Measurements from ENCODE around the gene CCT4. TPM values are rescaled to one million over a fixed set of nuclear protein-coding genes. Genes with fewer than 3 reads are reported as not detected.
A peak's percentile ranks its signal among the peaks of the same experiment; 100 is the strongest.
"Not testable (repeated sequence)": the region's sequence is repeated elsewhere in the genome, so short reads cannot be mapped to it uniquely, and the experiment has no call there.

Gene CCT4
- total and polyA plus RNA-seq, 4 experiments from 2014 or later, result 91.0 to 148 (median 118) TPM

GRCh38 chr2:61922714-61923113, 34.3 kb upstream of the CCT4 start:
- Histone ChIP-seq H3K27ac (ENCODE audit: low read depth, low read length) (no peak overlapping the region), H3K4me1 (ENCODE audit: insufficient read depth, low read length) (no peaks in the 10 kb centered on the region), H3K9me3 (ENCODE audit: control insufficient read depth in 1 of 2, low read length in 2 of 2) (no peaks in the 10 kb centered on the region), H3K4me3 (ENCODE audit: low read length in 2 of 2) (no peak overlapping the region), H3K27me3 (ENCODE audit: insufficient read depth, low read length) (no peaks in the 10 kb centered on the region), H3K36me3 (ENCODE audit: insufficient read depth, low read length) (no peaks in the 10 kb centered on the region)
- H3K27me3 Mint-ChIP-seq, result no peaks in the 10 kb centered on the region
- CTCF ChIA-PET (ENCODE audit: partially characterized antibody), result interaction anchor here (1.2 to 1.4 kb wide), 2 partner anchors 13 to 490 kb away, joined by 3 to 4 read pairs; no protein-coding TSS in a partner anchor
- H3K4me3 Mint-ChIP-seq, result no peak overlapping the region
- H3K27ac Mint-ChIP-seq, result peak overlapping the region in 1 of 7 donors; percentile 43
- no peaks in the 10 kb centered on the region for H3K4me1 Mint-ChIP-seq
- intact Hi-C loops (cut with micrococcal nuclease), result no loop called here
- H3K9me3 Mint-ChIP-seq, result no peaks in the 10 kb centered on the region
- POLR2A ChIA-PET (ENCODE audit: partially characterized antibody), result no interaction called here
- no peak for DNase-seq
- H3K36me3 Mint-ChIP-seq, result peaks cover 10 to 13% of the 10 kb centered on the region in 2 donors

- Mint-ChIP-seq H3K9me3 (no peaks in the 10 kb centered on the region), H3K4me3 (no peak overlapping the region), H3K36me3 (peaks cover 8 to 9% of the 10 kb centered on the region in 2 donors), H3K27ac (no peak overlapping the region), H3K4me1 (no peaks in the 10 kb centered on the region), H3K27me3 (no peaks in the 10 kb centered on the region)
- H3K27me3 ChIP-seq (ENCODE audit: insufficient read depth, low read length), result no peaks in the 10 kb centered on the region
- intact Hi-C loops (cut with micrococcal nuclease), result no loop called here
- no peak overlapping the region for H3K4me3 ChIP-seq (ENCODE audit: low read length in 2 of 2)
- no peaks in the 10 kb centered on the region for H3K36me3 ChIP-seq (ENCODE audit: insufficient read depth, low read length)
- POLR2A ChIA-PET (ENCODE audit: partially characterized antibody), result no interaction called here
- CTCF ChIA-PET (ENCODE audit: partially characterized antibody), result interaction anchor here (5.7 kb wide), 1 partner anchor 492 kb away, joined by 67 read pairs; no protein-coding TSS in a partner anchor
- H3K9me3 ChIP-seq (ENCODE audit: control insufficient read depth in 1 of 2, low read length in 2 of 2), result no peaks in the 10 kb centered on the region
- H3K4me1 ChIP-seq (ENCODE audit: insufficient read depth, low read length), result no peaks in the 10 kb centered on the region
- DNase-seq, result no peak
- no peak overlapping the region for H3K27ac ChIP-seq (ENCODE audit: low read depth, low read length)
Measured at GRCh38 chr2:61920548-61920947, 32.1 kb upstream of the CCT4 start.

GRCh38 chr2:61914794-61915193, 26.3 kb upstream of the CCT4 start:
- CTCF ChIA-PET (ENCODE audit: partially characterized antibody), result interaction anchor here (1.1 to 1.5 kb wide), 2 partner anchors 495 to 498 kb away, joined by 3 to 4 read pairs; no protein-coding TSS in a partner anchor
- H3K4me1 ChIP-seq (ENCODE audit: insufficient read depth, low read length); H3K27me3 ChIP-seq (ENCODE audit: insufficient read depth, low read length); H3K4me1 Mint-ChIP-seq; H3K9me3 ChIP-seq (ENCODE audit: control insufficient read depth in 1 of 2, low read length in 2 of 2); intact Hi-C loops (cut with micrococcal nuclease); H3K36me3 Mint-ChIP-seq; H3K4me3 ChIP-seq (ENCODE audit: low read length in 2 of 2); H3K27ac ChIP-seq (ENCODE audit: low read depth, low read length); DNase-seq; POLR2A ChIA-PET (ENCODE audit: partially characterized antibody); H3K9me3 Mint-ChIP-seq; H3K27me3 Mint-ChIP-seq; H3K36me3 ChIP-seq (ENCODE audit: insufficient read depth, low read length); H3K4me3 Mint-ChIP-seq: not testable (repeated sequence)
- peak overlapping the region in 1 of 7 donors; percentile 4 for H3K27ac Mint-ChIP-seq

GRCh38 chr2:61911510-61911909, 23.1 kb upstream of the CCT4 start:
- H3K36me3 Mint-ChIP-seq, result peaks cover 3 to 7% of the 10 kb centered on the region in 2 donors
- H3K27ac Mint-ChIP-seq, result peak overlapping the region in 1 of 7 donors; percentile 8
- Histone ChIP-seq H3K36me3 (ENCODE audit: insufficient read depth, low read length) (no peaks in the 10 kb centered on the region), H3K4me1 (ENCODE audit: insufficient read depth, low read length) (peaks cover 7% of the 10 kb centered on the region), H3K9me3 (ENCODE audit: control insufficient read depth in 1 of 2, low read length in 2 of 2) (no peaks in the 10 kb centered on the region), H3K4me3 (ENCODE audit: low read length in 2 of 2) (no peak overlapping the region), H3K27me3 (ENCODE audit: insufficient read depth, low read length) (no peaks in the 10 kb centered on the region), H3K27ac (ENCODE audit: low read depth, low read length) (no peak overlapping the region)
- intact Hi-C loops (cut with micrococcal nuclease), result no loop called here
- ChIA-PET CTCF (ENCODE audit: partially characterized antibody) (no interaction called here), POLR2A (ENCODE audit: partially characterized antibody) (no interaction called here)
- H3K4me3 Mint-ChIP-seq, result no peak overlapping the region
- H3K27me3 Mint-ChIP-seq, result no peaks in the 10 kb centered on the region
- no peak for DNase-seq
- peaks cover 9 to 29% (median 23%) of the 10 kb centered on the region in 4 donors for H3K4me1 Mint-ChIP-seq
- H3K9me3 Mint-ChIP-seq, result no peaks in the 10 kb centered on the region

- no peaks in the 10 kb centered on the region for H3K36me3 ChIP-seq (ENCODE audit: insufficient read depth, low read length)
- Mint-ChIP-seq H3K36me3 (peaks cover 3 to 8% of the 10 kb centered on the region in 2 donors), H3K27ac (no peak overlapping the region), H3K4me3 (no peak overlapping the region), H3K4me1 (peaks cover 11 to 37% (median 27%) of the 10 kb centered on the region in 4 donors), H3K9me3 (no peaks in the 10 kb centered on the region), H3K27me3 (no peaks in the 10 kb centered on the region)
- intact Hi-C loops (cut with micrococcal nuclease), result no loop called here
- H3K4me3 ChIP-seq (ENCODE audit: low read length in 2 of 2), result no peak overlapping the region
- no peaks in the 10 kb centered on the region for H3K9me3 ChIP-seq (ENCODE audit: control insufficient read depth in 1 of 2, low read length in 2 of 2)
- no peak for DNase-seq
- peaks cover 13% of the 10 kb centered on the region for H3K4me1 ChIP-seq (ENCODE audit: insufficient read depth, low read length)
- POLR2A ChIA-PET (ENCODE audit: partially characterized antibody), result no interaction called here
- H3K27me3 ChIP-seq (ENCODE audit: insufficient read depth, low read length), result no peaks in the 10 kb centered on the region
- CTCF ChIA-PET (ENCODE audit: partially characterized antibody), result no interaction called here
- no peak overlapping the region for H3K27ac ChIP-seq (ENCODE audit: low read depth, low read length)
Measured at GRCh38 chr2:61910603-61911002, 22.1 kb upstream of the CCT4 start.

- Mint-ChIP-seq H3K4me3 (no peak overlapping the region), H3K9me3 (no peaks in the 10 kb centered on the region), H3K27me3 (no peaks in the 10 kb centered on the region), H3K4me1 (peaks cover 15 to 44% (median 32%) of the 10 kb centered on the region in 4 donors), H3K27ac (no peak overlapping the region), H3K36me3 (peaks cover 3 to 8% of the 10 kb centered on the region in 2 donors)
- H3K27ac ChIP-seq (ENCODE audit: low read depth, low read length), result no peak overlapping the region
- intact Hi-C loops (cut with micrococcal nuclease), result loop anchor here (5.0 kb wide), 1 partner anchor 288 kb away; the partner anchor contains the start of gene B3GNT2
- no peak overlapping the region for H3K4me3 ChIP-seq (ENCODE audit: low read length in 2 of 2)
- H3K36me3 ChIP-seq (ENCODE audit: insufficient read depth, low read length), result no peaks in the 10 kb centered on the region
- DNase-seq, result no peak
- POLR2A ChIA-PET (ENCODE audit: partially characterized antibody), result no interaction called here
- no peaks in the 10 kb centered on the region for H3K27me3 ChIP-seq (ENCODE audit: insufficient read depth, low read length)
- H3K4me1 ChIP-seq (ENCODE audit: insufficient read depth, low read length), result peaks cover 21% of the 10 kb centered on the region
- CTCF ChIA-PET (ENCODE audit: partially characterized antibody), result no interaction called here
- no peaks in the 10 kb centered on the region for H3K9me3 ChIP-seq (ENCODE audit: control insufficient read depth in 1 of 2, low read length in 2 of 2)
Measured at GRCh38 chr2:61909116-61909515, 20.7 kb upstream of the CCT4 start.

- H3K4me3 ChIP-seq (ENCODE audit: low read length in 2 of 2), result peak overlapping the region; percentile 94 to 99
- ChIA-PET POLR2A (ENCODE audit: partially characterized antibody) (interaction anchor here (0.6 to 1.6 kb wide), 6 partner anchors 11 to 367 kb away, joined by 3 to 7 read pairs (median 4); partner anchors contain the start of gene FAM161A), CTCF (ENCODE audit: partially characterized antibody) (interaction anchor here (0.7 to 1.5 kb wide), 2 partner anchors 505 to 507 kb away, joined by 4 read pairs; no protein-coding TSS in a partner anchor)
- no peak for DNase-seq
- H3K36me3 Mint-ChIP-seq, result peaks cover 0 to 6% of the 10 kb centered on the region in 2 donors
- peak overlapping the region; percentile 75 to 95 (median 92) for H3K27ac Mint-ChIP-seq
- H3K27me3 ChIP-seq (ENCODE audit: insufficient read depth, low read length), result no peaks in the 10 kb centered on the region
- H3K4me1 ChIP-seq (ENCODE audit: insufficient read depth, low read length), result peaks cover 21% of the 10 kb centered on the region
- H3K9me3 ChIP-seq (ENCODE audit: control insufficient read depth in 1 of 2, low read length in 2 of 2), result no peaks in the 10 kb centered on the region
- peak overlapping the region; percentile 96 to 98 (median 97) for H3K4me3 Mint-ChIP-seq
- peak overlapping the region; percentile 75 for H3K27ac ChIP-seq (ENCODE audit: low read depth, low read length)
- H3K36me3 ChIP-seq (ENCODE audit: insufficient read depth, low read length), result no peaks in the 10 kb centered on the region
- H3K4me1 Mint-ChIP-seq, result peaks cover 12 to 39% (median 26%) of the 10 kb centered on the region in 4 donors
- no peaks in the 10 kb centered on the region for H3K27me3 Mint-ChIP-seq
- no peaks in the 10 kb centered on the region for H3K9me3 Mint-ChIP-seq
- intact Hi-C loops (cut with micrococcal nuclease), result loop anchor here (5.0 kb wide), 1 partner anchor 291 kb away; the partner anchor contains the start of gene B3GNT2
Measured at GRCh38 chr2:61906186-61906470, 17.7 kb upstream of the CCT4 start.

Measured in CD4-positive, alpha-beta memory T cell (primary cell).